GM19463 (cell line): Measurements from ENCODE around the gene LYPD6B.

Experiments used
- ATAC-seq: cut with Tn5 transposase; IDR thresholded peaks from one replicate; pipeline ENCODE4 v1.9.1; 2021; ENCODE audit warnings: mild to moderate bottlenecking, moderate library complexity; ENCODE audit not compliant: unreplicated experiment

The LYPD6B gene

DNA sequence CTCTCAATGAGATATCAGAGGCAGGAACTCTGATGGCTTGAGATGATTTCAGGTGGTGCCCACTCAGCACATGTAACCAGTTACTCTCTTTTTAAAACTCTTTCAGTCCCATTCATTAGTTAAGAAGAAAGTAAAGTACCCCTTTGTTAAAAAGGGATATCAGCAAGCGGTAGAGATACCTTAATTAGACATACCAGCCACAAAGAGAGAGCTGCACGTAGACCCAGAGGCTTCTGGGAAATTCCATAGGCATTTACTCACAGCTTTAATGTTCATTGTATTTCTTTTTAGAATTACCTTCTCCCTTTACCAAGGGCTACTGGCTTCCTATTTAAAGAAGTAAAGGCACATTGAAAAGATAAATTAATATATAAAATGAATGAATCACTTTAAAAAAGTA lies 63.3 kb downstream of the LYPD6B start:
- ATAC-seq = no peak

DNA sequence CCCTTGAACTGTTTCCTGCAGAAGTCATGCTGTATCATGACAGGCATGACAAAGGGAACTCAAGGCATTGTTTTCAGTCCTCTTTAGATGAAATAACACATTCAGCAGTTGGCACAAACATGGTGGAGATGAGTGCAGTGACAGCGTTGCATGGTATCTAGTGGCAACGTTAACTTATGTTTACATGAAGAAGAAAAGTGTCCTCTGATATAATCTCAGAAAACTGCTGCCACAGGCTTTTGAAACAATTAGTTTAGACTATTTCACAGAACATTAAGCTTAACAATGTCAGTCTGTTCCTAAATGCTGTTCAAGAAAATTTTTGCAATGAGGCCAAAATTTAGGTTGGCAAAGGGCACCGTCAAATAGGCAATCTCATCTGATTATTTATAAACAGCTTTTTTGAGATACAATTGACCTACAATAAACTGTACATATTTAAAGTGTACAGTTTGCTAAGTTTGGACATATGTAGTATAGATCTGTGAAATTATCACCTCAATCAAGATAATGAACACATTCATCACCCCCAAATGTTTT lies 64.7 kb downstream of the LYPD6B start:
- no peak for ATAC-seq

DNA sequence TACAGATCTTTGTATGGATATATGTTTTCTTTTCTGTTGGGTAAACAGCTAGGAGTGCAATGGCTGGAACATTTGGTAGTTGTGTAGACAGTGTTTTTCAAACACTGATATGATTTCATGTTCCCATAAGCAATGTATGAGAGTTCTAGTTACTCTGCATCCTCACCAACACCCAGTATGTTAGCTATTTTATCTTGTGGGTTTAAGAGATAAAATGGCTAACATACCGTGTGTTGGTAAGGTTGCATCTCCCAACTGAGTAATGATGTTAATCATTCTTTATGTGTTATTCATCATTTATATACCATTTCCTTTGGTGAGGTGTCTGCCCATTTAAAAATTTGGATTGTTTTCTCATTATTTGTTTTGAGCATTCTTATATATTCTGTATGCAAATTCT lies 65.7 kb downstream of the LYPD6B start:
- ATAC-seq = no peak

DNA sequence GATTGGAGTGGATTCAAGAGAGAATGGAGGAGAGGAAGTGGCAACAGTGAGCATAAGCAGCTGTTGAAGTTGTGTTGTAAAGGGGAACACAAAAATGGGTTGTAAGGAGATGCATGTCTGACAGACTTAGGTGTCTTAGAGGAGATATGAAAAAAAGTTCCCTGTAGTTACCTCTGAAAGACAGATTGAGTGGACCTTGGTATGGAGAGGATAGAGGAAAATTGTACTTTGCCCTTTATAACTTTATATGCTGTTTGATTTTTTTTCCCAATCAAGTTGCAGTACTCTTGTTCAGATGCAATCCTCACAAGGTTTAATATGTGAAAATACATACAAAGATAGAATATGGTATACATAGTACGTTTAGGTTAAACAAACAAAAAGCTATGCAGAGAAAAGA lies 73.6 kb downstream of the LYPD6B start:
- no peak for ATAC-seq

DNA sequence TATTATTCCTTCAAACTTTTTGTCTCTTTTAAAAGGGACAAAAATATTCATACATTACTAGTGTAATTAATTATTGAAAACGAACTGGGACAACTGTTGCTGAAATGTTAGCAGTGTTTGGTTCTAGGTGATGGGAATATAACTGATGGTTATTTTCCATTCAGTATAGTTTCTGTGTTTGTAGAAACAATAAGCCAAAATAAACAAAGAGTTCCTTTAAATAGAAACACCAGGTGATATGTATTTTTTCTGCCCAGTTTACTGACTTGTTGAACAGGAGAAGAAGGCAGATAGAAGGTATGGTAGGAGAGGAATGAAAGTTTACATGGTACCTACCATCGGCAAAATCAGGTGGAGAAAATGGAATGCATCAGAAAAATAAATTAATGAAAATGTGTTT lies 74.2 kb downstream of the LYPD6B start:
- no peak for ATAC-seq

DNA sequence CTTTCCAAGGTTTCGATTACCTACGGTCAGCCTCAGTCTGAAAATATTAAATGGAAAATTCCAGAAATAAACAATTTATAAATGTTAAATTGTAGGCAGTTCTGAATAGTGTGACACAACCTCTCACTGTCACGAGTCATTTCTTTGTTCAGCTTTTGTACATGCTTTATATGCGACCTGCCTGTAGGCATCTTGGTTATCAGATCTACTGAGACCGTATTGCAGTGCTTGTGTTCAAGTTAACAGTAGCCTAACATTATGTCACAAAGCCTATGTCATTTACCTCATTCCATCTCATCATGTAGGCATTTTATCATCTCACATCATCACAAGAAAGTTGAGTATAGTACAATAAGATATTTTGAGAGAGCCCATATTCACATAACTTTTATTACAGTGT lies 77.3 kb downstream of the LYPD6B start:
- no peak for ATAC-seq

DNA sequence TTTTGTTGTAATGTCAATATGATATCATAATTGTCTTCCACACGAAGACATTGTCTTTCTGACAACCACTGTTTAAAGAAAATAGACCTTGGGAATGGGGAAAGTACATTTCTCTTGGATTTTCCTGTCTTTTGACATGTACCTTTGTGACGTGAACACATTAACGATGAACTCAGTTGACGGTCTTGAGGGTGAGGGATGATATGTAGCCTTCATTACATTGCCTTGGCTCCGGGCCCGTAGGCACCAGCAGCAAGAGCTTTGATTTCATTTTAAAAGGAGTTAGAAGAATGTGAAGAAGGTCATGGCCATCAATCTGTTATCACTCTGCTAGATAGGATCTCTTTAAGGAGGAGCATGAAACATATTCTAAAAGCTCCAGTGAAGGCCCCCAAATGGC lies 80.9 kb downstream of the LYPD6B start:
- no peak for ATAC-seq

DNA sequence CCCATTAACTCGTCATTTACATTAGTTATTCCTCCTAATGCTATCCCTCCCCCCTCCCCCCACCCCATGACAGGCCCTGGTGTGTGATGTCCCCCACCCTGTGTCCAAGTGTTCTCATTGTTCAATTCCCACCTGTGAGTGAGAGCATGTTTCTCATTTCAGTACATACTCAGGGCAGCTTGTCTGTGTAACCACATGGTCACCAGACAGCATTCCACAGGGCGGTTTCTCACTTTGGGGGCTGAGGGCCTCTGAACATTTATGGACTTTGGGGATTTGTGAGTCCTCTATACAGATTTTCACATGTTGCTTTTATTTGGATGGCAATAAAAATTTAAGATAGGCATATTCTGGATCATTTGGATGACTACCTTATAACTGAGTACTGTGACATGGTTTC lies 84.0 kb downstream of the LYPD6B start:
- no peak for ATAC-seq

DNA sequence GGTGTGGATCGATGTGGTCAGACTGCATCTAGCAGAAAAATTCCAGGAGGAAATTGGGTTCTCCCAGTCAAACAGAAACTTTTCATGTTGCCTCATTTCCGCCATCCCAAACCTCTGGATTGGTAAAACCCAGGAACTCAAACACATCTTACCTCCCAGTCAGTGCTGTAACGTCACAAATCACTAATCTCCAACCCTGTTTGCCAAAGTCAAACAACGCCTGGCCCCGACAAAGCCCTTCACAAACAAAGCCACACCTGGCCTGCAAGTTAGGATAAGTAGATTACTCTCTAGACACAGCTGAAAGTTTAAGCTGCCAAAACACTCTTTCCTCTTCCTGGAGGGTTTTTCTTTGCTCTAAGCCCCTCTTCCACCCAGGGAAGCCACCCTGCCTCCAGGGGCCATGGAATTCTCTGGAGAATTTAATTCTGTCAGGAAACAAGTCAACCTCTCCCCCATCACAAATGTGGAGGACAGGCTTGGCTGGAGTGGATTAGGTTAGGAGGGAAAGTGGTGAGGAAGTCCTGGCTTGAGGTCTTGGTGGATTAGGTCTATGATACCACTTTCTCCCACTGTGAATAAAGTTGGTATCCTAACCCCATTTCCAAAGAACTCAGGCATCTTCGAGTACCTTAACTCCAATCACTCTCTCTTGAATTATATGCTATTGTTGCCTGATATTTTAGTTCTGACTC lies 86.7 kb downstream of the LYPD6B start:
- ATAC-seq = no peak

DNA sequence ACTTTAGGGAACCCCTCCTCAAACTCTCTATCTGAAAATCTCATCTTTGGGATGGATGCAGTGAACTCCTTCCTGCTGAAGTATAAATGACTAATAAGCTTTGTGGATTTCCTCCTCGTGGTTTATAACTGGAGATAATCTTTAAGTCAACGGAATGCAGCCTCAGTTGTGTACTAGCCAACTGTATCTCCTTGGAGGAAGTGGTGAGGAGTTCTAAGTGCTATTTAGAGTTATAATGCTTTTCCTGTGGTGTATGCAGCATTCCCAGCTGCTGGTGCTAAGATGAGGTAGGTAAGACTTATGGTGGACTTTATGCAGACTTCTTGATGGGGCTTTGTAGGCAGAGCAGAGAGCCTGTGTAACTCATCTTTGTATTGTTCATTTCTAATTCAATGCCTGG lies 90.9 kb downstream of the LYPD6B start:
- ATAC-seq = no peak

DNA sequence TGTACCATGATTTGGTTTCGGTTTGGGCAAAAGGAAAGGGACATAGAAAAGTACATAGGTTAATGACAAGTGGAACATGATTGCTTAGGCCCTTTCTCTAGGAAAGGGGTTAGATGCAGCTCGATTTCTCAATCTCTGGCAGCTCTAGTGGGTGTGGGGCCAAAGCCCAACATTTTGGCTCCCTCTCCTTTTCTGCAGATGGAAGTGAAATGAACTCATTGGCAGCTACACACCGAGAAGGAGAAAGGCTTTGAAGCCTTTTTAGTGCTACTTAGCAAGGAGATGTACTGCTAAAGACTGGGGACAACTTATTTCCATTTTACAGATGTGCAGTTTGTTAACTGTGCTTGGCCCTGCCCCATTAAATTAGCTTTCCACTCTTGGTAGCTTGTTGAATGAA lies 93.8 kb downstream of the LYPD6B start:
- no peak for ATAC-seq

DNA sequence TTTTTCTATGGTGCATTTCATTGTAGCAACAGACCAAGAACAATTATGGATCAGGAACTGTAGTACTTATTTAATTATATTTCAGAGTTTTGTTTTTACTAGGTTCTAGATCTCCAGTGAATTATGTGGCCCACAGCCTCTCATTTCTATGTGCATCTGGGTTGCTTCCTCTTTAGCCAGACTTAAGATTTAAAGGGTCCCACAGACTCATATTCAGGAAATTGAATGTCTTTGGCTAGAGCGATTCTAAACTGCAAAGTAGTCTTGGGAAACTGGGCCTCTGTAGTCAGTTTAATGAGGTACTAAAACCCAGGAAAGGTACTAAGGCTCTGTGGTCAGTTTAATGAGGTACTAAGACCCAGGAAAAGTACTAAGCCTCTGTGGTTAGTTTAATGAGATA lies 94.4 kb downstream of the LYPD6B start:
- no peak for ATAC-seq

DNA sequence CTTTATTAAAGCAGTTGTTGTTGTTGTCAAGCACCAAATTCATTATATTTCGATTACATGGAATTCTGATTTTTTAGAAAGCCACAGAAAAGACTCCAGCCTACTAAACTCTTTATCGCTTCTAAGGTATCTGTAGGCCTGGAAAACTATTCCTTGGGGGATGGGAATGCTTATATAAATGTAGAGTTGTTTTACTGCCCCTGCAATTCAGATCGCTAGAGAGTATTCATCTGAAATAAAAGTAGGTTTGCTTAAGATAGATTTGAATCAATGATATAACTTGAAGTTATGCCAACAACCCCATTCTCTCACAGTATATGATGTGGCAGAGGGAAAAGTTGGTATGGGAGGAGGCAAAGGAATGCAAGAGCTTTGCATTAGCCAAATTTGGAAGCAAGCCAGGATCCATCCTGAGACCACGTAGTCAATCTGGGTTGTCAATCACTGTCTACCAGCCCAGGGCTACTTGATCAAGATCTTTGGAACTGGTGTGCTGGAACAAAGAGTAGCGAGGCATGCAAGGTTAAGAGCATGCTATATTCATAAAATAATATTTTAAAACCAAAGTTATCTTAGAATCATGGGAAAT lies 95.9 kb downstream of the LYPD6B start:
- no peak for ATAC-seq

DNA sequence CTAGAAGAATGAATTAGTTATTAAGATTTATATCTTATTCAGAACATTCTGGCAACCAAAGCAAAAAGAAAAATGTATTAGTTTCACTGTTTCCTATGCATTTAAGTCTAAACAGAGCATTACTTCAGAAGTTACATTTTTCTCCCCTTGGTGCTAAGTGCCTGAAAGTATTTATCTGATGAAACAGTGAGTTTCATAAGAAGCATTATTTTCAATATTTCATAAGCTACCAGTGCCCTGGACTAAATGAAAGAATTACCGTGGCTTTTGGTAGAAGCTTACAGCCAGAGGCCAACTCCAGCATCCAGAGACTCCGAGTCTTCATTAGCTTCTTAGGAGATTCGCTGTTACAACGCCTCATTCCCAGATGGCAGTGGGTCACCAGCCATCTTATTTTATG lies 97.6 kb downstream of the LYPD6B start:
- ATAC-seq = no peak

DNA sequence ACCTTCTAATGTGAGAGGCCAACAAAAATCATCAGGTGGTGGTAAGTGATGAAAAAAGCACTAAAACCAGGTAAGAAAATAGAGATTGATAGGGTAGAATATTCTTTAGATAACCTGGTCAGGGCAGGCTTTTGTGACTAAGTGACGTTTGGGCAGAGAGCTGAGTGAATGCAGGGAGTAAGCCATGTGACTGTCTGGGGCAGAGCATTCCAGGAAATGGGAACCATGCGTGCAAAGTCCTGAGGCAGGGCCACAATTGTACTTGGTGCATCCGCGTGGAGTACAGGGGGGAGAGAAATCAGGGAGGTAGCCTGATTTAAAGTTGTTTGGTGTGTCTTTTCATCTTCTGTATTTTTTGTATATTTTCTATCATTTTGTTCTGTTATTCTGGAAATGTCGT lies 102.5 kb downstream of the LYPD6B start:
- no peak for ATAC-seq

DNA sequence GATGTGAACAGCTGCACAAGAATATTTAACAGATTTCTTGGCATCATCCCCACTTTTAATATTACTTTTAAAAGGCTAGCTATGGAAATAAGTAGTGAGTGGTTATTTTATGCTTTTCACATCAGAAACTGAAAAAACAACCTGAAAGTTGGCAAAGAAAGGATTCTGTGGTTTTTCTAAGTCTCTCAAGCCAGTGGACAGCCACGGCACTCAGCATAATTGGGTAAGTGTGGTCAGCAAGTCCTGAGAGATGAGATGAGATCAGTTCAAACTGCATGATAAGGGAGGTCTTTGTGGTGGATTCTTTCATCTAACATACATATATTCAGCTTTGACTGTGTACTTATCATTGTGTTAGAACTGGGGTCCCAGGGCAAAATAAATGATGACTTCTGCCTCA lies 105.2 kb downstream of the LYPD6B start:
- ATAC-seq = peak; percentile 53

DNA sequence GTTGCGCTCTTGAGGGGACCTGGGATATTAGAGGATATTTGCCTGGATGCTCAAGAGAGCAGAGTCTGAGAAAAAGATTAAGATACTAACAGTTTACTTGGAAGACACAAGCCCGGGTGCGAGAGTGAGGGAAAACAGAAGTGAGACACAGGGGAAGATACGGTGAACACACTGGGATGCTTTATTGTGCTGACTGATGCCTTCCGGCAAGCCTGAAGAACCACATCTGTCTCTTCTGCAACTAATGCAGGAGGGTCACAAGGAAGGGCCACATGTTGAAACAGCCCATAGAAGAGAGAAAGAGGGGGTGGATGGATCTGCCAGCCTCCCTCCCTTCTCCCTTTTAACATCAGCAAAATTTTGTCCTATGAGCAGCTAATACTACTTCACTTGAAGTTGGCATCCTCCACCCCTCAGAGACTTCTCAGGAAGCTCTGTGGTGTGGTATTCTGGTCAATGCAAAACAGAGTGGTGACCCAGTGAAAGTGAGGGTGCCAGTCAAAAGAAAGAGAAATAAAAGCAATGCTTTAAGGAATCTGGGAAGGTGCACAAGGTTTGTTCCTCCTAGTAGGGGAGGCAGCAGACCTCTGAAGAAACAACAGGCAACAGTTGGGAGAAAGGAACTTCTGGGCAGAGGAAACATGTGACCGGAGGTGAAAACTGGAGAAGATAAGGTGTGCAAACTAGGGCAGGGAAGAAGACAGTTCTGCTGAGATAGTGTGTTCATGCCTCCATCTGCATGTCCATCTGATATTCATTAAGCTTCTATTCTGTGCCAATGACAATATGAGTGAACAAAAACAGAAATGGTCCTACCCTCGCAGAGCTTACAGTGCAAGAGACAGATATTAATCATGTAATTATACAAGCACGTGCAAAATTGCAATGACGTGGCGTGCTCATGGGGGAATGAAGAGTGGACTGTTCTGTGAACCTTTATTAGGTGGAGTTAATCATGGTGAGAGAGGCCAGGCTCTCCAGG lies 107.1 kb downstream of the LYPD6B start:
- ATAC-seq = no peak

DNA sequence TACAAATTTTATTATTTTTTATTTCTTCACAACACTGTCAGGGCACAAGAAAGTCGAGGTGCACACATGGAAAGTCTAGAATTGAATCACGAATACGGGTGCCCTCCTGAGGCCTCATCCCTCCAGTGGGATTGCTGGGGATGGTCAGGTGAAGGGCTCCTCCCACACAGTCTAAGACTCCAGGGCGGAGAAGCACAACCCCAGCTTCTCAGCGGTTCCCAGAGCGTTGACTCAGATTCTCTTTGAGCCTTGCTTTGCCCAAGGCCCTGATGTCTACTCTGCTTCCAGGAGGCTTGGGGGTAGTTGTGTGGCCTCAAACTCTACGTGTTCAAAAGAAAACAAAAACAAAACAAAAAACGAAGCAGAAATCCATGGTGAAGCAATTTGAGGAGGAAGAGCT lies 108.4 kb downstream of the LYPD6B start:
- no peak for ATAC-seq

DNA sequence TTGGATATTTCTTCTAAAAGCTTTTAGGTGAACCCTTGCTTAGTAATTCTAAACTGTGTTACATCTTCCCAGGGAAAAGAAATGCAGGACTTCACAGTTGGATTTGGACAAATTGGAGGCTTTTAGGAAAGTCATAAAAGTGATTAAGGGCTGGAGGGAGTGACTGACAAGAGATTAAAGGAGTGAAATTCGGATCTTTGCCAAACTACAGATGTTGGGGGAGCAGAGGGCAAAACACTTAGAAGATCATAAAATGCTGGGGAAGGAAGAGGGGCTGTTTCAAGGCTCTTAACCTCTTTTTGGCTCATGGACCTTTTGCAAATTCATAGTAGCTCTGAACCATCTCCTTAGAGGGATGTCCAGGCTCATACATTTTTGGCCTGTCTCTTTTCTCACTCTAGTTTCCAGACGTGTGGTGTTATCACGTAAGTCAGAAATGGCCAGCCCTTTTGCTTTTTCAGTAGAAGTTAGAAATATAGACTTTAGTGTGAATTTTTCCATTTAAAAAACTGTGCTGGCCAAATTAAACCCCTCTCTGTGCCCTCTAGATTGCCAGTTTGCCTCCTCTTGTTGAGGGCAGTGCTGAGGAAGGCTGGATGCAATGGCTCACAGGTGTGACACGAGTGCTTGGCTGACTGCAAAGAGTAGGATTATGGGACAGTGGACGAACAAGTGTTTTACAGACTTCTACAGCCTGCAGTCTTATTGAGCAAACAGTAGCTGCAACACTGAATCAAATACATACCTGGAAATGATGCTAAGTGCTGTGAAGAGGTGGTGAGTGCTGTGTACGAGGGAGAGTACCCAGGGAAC lies 109.9 kb downstream of the LYPD6B start:
- ATAC-seq = no peak

DNA sequence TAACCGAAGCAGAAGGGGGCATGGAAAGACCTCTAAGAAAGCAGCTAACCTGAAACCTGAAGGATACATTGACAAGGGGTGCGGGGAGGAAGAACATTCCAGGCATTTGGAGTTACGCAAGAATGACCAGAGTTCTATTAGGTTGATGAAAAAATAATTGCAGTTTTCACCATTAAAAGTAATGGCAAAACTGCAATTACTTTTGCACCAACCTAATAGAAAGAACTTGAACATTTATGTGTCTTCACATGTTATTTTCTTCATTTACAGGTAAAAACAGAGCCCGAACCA lies 110.5 kb downstream of the LYPD6B start:
- ATAC-seq = no peak

DNA sequence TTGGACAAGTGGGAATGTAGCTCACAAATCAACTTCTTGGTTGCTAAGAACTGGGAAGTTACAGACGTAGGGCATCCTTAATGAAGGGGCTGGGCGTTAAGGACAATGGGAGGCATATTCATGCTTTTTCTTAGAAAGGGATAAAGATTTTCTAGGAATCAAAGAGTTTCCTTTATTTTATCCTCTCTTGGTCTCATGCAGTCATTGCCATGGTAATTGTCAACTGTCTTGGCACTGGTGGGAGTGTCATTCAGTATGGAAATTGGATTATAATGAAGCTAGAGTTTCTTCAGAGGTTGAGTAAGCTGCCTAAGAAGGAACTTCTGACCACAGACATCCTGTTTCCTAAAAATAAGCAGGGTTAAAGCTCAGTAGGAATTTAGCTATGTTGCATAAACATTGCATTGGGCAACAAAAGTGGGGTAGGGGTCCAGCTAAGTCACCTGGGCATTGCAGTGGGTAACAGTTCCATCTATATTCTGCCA lies 114.0 kb downstream of the LYPD6B start:
- no peak for ATAC-seq
